ENCODE data around the gene APLNR.

APLNR gene

DNA sequence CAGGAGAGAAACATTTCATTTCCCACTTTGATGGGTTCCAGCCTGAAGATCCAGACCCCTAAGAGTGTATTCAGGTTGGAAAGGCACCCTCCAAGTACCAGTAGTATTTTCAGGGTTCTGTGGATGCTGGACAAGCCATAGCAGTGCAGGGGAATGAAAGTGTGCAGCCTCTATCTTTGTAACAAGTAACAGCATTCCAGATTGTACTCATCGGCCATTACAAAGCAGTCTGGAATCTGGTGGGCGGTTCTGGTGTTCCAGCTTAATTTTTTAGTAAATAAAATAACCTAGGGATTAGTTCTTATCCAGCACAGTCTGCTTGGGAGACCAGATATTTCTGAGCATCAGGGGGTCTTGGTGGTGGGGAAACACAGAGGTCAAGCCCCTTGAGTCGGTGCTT, 22.6 kb downstream of the APLNR start:
- no peak for DNase-seq

DNA sequence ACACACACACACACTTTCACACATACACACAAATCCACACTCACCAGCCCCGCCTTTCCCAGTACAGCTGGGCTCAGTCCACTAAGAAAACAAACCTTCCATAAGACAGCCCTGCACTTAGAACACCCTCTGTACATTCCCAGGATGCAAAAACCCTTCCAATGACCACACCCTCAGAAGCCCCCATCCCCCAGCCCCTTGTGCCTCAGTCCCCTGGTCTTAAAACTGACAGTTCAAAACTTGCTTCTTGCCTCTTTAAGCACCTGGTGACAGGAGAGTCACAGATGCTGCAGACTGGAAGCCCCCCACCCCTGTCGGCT, 23.0 kb downstream of the APLNR start:
- no peak for DNase-seq

DNA sequence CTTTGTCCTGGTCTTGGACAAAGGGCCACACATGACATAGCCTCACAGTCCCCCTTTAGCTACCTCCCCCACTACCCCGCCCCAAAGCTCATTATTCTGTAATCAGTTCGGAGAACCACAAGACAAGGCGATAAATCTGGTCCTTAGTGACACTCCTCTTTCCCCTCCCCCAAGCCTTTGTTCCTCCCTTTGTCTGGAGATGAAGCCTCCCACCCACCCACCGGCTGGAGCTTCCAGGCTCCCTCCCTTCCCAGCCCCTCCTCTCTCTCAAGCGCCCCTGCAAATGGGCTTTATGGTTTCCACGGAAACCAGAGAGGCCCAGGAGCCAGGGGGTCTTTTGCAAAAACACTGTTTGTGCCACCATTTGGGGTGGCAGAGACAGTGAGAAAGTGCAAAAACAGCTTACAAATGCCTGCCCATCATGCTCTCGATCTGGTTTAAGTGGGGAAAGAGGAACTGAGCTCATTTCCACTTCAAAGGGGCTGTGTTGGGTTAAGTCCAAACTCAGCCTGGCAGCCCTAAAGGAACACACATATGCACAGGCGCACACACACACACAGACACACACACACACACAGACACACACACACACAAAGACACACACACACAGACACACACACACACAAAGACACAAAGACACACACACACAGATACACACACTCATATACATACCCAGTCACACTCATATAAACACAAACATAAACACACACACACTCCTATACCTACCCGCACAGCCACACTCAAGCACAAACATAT, 23.5 kb downstream of the APLNR start:
- peak; percentile 16 for DNase-seq

DNA sequence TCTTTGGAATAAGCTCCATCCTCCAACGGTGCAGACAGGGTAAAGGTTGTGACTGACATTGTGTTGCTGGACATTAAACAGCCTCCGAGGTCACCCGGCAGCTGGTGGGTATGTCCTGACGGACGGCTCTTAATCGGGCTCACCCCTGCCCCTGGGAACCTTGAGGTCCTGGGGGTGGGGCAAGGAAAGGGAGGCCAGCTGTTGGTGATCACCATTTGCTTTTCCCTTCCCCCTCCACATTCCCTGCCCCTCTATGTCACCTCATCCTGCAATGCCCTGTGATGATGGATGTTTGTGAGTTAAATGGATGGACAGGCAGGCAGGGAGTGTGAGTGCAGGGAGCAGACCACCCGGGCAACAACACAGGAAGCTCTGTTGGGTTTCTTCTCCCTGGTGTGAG, 26.3 kb downstream of the APLNR start:
- no peak for DNase-seq

DNA sequence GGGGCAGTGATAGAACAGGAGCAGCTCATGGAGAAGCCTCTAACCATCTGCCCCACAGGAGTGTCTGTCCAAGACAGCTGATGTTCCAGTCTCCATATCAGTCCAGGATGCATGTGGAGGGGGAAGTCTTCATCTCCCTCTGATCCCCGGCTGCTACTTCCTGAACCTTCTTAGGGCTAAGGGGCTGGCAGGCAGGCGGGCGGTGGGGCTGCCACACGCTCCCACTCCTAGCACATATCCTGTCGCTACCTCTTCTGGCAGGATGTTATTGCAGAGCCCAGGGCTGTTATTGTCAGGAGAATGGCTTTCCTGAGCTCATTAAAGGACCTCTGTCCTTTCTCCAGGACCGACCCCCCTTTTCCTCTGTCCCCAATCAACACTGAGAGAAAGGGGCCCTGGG, 29.9 kb downstream of the APLNR start:
- no peak for DNase-seq

DNA sequence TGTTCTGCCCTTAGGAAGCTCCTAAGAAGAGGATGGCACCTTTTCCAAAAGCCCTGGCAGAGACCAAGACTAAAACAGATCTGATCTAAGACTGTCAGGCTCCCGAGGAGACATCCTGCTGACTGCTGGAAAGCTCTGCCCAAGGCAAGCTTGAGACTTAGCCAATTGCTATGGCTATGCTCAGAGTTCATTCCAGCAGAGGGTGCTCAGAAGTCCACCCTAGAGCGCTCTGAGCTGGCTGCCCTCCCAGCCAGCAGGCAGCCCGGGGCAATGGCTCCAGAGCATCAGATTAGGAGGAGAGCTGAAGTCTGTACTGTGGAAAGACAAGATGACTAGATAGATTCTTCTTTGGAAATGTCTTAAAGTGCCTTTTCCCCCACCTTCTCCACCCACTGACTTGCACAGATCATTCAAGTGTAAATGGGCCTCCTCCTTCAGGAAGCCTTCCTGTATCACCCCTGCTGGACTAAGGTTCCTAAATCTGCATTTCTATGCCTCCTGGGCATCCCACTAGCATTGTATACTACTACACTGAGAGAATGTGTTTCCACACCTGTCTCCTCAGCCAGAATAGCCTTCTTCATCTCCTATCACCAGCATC, 31.9 kb downstream of the APLNR start:
- no peak for DNase-seq

DNA sequence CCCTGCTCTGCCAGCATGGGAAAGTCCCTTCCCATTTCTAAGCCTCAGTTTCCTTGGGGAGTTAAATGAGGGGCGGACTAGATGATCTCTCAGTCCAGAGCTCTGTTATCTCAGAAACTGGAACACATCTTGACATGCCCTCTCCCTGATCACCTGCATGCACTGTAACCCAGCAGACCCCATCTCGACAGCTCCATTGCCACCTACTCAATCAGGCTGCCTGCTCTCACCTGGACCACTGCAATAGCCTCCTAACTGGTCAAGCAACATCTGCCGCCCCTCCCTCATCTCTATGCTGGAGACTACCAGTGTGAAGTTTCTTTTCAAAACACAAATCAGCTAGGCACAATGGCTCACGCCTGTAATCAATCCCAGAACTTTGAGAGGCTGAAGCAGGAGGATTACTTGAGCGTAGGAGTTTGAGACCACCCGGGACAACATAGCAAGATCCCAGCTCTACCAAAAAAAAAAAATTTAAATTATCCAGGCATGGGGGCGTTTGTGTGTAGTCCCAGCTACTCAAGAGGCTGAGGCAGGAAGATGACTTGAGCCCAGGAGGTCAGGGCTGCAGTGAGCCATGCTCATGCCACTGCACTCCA, 33.1 kb downstream of the APLNR start:
- DNase-seq = no peak

DNA sequence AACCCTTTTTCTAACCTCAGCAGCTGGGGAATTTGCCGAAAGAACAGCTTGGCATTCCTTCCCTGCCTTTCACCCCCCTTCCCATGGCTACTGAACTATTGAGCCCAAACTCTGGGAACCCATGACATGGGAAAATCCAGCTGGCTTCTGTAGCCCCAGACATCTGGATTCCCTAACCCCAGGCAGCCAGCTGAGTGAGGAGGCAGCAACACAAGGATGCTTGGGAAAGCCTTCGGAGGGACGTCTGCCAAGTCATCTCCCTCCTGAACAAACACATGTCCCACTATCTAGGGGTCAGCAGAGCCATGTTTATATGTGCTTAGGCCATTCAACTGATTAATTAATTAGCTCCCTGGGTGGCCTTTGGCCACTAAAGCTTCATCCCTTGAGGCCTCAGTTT, 33.7 kb downstream of the APLNR start:
- DNase-seq = no peak

DNA sequence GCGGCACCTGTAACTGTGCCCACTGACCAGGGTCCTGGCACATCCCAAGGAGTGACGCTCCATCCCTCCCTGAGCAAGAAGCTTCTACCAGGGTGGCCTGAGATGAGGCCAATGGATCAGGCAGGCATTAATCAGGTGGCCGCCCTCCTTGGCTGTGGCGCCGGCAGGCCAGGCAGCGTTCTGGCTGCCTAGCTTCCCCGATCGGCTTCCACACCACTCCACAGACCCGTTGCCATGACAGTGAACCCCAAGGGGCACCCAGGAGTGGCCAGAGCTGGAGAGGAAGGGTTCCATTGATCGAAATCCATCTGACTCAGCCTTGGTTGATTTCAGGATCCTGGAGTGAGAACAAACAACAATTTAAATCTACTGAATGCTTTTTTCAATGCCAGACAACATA, 34.8 kb downstream of the APLNR start:
- DNase-seq = no peak

DNA sequence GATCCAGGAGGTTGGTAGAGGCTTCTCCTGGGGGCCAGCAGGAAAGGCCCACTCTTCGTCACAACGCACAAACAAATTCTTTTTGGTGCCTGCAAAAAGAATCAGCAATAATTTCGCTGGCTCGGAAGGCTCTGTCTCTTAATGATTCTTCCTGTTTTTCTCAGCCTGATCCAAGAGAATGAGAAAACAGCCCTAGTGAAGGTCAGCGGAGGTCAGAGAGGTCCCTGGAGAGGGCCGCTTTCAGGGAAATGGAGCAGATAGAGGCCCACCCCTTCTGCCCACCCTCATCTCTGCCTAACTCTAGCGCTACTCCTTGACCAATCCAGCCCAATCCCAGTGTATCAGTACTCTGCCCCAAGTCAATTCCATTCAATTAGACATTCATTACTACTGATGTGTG, 36.1 kb downstream of the APLNR start:
- no peak for DNase-seq

DNA sequence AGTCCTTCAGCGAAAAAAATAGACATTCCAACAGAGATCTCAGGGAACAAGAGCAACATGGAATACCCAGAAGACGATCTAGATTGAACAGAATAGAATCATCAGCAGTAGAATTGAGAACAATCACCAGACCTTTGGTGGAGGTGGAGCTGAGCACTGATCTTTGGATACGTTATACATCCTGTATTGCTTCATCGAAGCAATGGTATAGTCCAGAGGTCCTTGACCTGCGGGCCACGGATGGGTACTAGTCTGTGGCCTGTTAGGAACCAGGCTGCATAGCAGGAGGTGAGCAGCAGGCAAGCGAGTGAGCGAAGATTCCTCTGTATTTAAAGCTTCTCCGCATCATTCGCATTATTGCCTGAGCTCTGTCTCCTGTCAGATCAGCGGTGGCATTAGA, 37.7 kb downstream of the APLNR start:
- no peak for DNase-seq

DNA sequence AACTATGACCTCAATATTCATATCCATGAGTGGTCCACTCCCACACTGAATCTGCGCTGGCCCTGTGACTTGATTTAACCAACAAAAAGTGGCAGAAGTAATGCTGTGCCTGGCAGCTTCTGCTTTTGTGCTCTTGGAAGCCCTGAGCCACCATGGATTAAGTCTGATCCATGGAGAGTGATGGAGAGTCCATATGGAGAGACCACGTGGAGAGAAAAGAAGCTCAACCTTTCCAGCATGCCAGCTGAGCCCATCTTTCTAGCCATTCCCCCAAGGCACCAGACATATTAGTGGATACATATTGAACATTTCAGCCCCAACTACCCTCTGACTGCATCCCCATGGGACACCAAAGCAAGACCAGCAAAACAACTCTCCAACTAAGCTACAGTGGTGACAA, 39.3 kb downstream of the APLNR start:
- no peak for DNase-seq

DNA sequence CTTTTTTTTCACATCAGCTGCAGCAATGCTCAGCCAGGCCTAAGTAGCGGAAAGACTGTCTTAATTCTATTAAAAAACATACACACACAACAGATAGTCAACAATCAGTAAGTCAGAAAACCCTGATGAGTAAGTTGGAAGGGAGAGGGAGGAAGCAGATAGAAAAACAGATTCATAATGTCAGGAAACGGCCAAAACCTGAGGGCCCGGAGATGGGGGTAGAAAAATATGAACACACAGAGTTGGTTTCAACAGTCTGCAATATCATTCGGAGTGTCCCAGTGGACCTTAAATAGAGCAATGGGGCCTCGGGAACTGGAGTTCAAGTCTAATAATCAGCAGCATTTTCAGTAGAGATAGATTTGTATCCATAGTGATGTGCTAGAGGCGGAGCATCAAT, 40.5 kb downstream of the APLNR start:
- DNase-seq = no peak

DNA sequence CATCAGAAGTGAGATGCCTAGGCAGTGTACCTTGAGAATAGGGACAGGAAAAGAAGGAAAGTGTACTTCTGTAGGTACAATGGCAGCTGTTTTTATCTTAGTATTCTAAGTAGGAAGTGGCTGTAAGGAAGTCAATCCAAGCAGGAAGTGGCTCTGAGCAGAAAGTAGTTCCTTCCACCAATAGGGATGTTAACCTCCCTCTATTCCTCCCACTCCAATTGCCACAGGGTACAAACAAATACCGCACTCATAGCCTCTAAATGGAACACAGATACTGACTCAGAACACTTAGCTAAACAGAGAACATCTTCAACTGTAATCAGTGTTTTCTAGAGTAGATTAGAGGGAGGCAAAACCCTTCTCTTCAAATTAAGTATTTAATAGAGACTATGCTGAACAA, 44.7 kb downstream of the APLNR start:
- DNase-seq = peak; percentile 4

DNA sequence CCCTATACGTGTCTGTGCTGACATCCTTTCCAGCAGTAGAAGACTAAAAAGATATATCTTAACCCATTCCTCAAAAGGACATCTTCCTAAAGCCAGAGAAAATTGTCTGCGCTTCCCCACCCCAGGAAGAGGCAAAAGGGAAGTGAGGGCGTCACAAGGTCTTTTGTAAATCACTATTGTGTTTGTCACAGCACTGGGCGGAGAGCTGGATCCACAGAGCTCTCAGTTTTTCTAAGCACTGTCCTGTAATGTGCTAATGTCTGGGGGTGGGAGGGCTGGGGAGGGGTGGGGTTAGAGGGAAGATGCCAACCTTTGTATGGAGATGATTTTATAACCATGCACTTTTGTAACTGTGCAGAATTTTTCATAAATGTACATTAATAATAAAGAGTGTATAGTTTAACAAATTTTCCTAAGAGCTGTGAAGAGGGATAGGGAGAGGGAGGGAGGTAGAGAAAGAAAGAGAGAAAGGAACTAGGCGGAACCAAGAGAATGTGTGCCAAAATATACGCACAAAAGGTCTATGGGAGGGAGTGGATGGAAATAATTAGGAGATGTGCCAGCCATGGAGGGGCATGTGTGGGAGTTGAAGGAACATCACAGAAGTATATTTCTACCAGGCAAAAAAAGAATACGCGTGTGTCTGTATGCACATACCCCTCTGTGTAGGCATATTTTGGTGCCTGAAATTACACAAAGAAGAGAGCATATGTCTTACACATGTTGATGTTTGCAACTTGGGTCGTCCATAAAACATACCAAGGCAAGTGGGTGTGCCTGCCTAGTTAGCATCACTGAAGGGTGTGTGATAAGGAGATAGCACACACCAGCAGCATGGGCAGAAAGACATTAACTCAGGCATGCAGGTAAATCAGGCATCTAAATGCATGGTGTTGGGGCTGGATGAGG, 45.5 kb downstream of the APLNR start:
- no peak for DNase-seq

DNA sequence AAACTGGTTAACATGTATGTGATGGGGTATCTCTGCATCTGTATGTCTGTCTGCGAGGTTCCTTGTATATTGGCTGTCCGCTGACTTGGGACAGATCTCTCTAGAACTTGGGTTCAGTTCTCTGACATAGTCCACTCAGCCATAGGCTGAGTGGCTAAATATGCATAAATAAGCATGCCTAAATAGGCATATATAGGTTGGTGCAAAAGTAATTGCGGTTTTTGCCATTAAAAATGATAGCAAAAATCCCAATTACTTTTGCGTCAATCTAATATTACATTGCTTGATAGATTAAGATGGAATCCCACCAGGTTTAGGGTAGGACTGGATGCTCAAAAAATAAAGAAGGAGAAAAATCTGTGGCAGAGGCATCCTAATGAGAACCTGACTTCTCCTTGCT, 46.5 kb downstream of the APLNR start:
- no peak for DNase-seq
